H1 (cell line): ENCODE data around the gene UBE2D3. TPM values are rescaled to one million over a fixed set of nuclear protein-coding genes. Genes with fewer than 3 reads are reported as not detected.

Experiments used
- CTCF ChIA-PET: fragments of 300-600 bp; sonication (Branson Sonifier 250); formaldehyde crosslinking; loops from one replicate; lab custom pipeline; 2021; ENCODE audit not compliant: partially characterized antibody; lab: Charles Lee
- POLR2A ChIA-PET: fragments of 300-600 bp; sonication (Branson Sonifier 250); formaldehyde crosslinking; loops from one replicate; lab custom pipeline; 2021; ENCODE audit warnings: inconsistent platforms; ENCODE audit not compliant: partially characterized antibody; lab: Charles Lee
- DNase-seq, 2 experiments: peaks; one replicate each; pipeline versions ENCODE4 v3.0.0 to v3.0.0-alpha.2; 2010 to 2022; ENCODE audit warnings: low spot score in 2 of 2, low read depth in 1 of 2, mixed read lengths in 1 of 2
- FAIRE-seq: peaks from 2 replicates; lab custom pipeline; 2011; peaks lifted over from hg19 to GRCh38; lab: Jason Lieb, UNC
- H2AFZ ChIP-seq: 2 replicates; pipeline ENCODE4 v1.8.1; 2012; ENCODE audit warnings: low read length, inconsistent platforms
- H2AK5ac ChIP-seq: 2 replicates; pipeline ENCODE4 v1.6.1; 2013; ENCODE audit warnings: low read depth, low read length
- H2BK120ac ChIP-seq: replicated peaks from 2 replicates; pipeline ENCODE3; 2013; ENCODE audit warnings: low read depth, low read length, inconsistent platforms
- H2BK12ac ChIP-seq: 2 replicates; pipeline ENCODE4 v1.6.1; 2013; ENCODE audit warnings: low read depth, low read length
- H2BK15ac ChIP-seq: 2 replicates; pipeline ENCODE4 v1.6.1; 2013; ENCODE audit warnings: low read length
- H2BK20ac ChIP-seq: 2 replicates; pipeline ENCODE4 v1.6.1; 2013; ENCODE audit warnings: low read length
- H2BK5ac ChIP-seq: 2 replicates; pipeline ENCODE4 v1.6.1; 2013; ENCODE audit warnings: low read depth, low read length
- H3K14ac ChIP-seq: 2 replicates; pipeline ENCODE4 v1.6.1; 2013; ENCODE audit warnings: inconsistent platforms; ENCODE audit not compliant: insufficient read length
- H3K18ac ChIP-seq: 2 replicates; pipeline ENCODE4 v1.6.1; 2013; ENCODE audit warnings: low read length; ENCODE audit errors: extremely low read depth
- H3K23ac ChIP-seq: 2 replicates; pipeline ENCODE4 v1.6.1; 2013; ENCODE audit warnings: inconsistent platforms; ENCODE audit not compliant: insufficient read length
- H3K23me2 ChIP-seq: 2 replicates; pipeline ENCODE4 v1.6.1; 2013; ENCODE audit warnings: low read depth, low read length
- H3K27ac ChIP-seq: 2 replicates; pipeline ENCODE4 v1.6.1; 2011; ENCODE audit warnings: low read depth, low read length, inconsistent platforms
- H3K27me3 ChIP-seq, 4 experiments: replicated peaks in 1 of 4; 1 replicate in 1 of 4; 2 replicates in 3 of 4; pipeline versions ENCODE4 v1.6.1 to v1.8.1; 2011 to 2013; ENCODE audit warnings: low read length in 3 of 4, mild to moderate bottlenecking in 3 of 4, inconsistent platforms in 2 of 4, mixed read lengths in 2 of 4, moderate library complexity in 1 of 4; ENCODE audit not compliant: control insufficient read depth in 3 of 4, insufficient read depth in 3 of 4; ENCODE audit errors: extremely low read depth in 1 of 4
- H3K36me3 ChIP-seq, 4 experiments: 2 replicates each; pipeline versions ENCODE4 v1.6.1 to v1.8.1; 2011 to 2013; ENCODE audit warnings: mild to moderate bottlenecking in 4 of 4, low read length in 3 of 4, moderate library complexity in 2 of 4, control low read depth in 1 of 4, inconsistent platforms in 1 of 4; ENCODE audit not compliant: insufficient read depth in 4 of 4, control insufficient read depth in 2 of 4
- H3K4ac ChIP-seq: replicated peaks from 2 replicates; pipeline ENCODE3; 2013; ENCODE audit warnings: low read length, low read depth, mixed read lengths, inconsistent platforms; ENCODE audit not compliant: insufficient read length
- H3K4me1 ChIP-seq, 4 experiments: replicated peaks in 1 of 4; 1 replicate in 1 of 4; 2 replicates in 3 of 4; pipeline versions ENCODE4 v1.6.1 to v1.8.1; 2011 to 2013; ENCODE audit warnings: low read length in 3 of 4, inconsistent platforms in 2 of 4, mixed read lengths in 1 of 4; ENCODE audit not compliant: insufficient read depth in 4 of 4, control insufficient read depth in 3 of 4
- H3K4me2 ChIP-seq, 2 experiments: 2 replicates each; pipeline versions ENCODE4 v1.6.1 to v1.8.1; 2011 to 2013; ENCODE audit warnings: low read depth in 2 of 2, low read length in 2 of 2, control low read depth in 1 of 2, inconsistent platforms in 1 of 2, mild to moderate bottlenecking in 1 of 2; ENCODE audit not compliant: insufficient read depth in 1 of 2
- H3K4me3 ChIP-seq, 4 experiments: fragments of 200-600, 300-600 bp in 1 of 4; sonication (generic), shearing (Covaris generic), sonication (Bioruptor Twin) in 1 of 4; 2 replicates each; pipeline versions ENCODE4 v1.5.1 to v1.8.1; 2011 to 2016; ENCODE audit warnings: low read length in 4 of 4, low read depth in 3 of 4, control low read depth in 2 of 4, inconsistent platforms in 2 of 4, mild to moderate bottlenecking in 2 of 4, mixed read lengths in 1 of 4, moderate library complexity in 1 of 4; ENCODE audit not compliant: insufficient read depth in 2 of 4; ENCODE audit errors: extremely low read depth in 1 of 4
- H3K56ac ChIP-seq: replicated peaks from 2 replicates; pipeline ENCODE3; 2013; ENCODE audit warnings: low read depth, mild to moderate bottlenecking, mixed read lengths, low read length, inconsistent platforms; ENCODE audit not compliant: insufficient read length
- H3K79me1 ChIP-seq: 2 replicates; pipeline ENCODE4 v1.6.1; 2013; ENCODE audit warnings: low read depth, low read length, control low read depth
- H3K79me2 ChIP-seq, 2 experiments: 2 replicates each; pipeline versions ENCODE4 v1.6.1 to v1.8.1; 2012 to 2013; ENCODE audit warnings: low read length in 2 of 2, mild to moderate bottlenecking in 2 of 2, inconsistent platforms in 1 of 2; ENCODE audit not compliant: insufficient read depth in 2 of 2, control insufficient read depth in 1 of 2
- H3K9ac ChIP-seq, 4 experiments: replicated peaks in 1 of 4; 1 replicate in 1 of 4; 2 replicates in 3 of 4; pipeline versions ENCODE4 v1.6.1 to v1.8.1; 2011 to 2013; ENCODE audit warnings: low read depth in 3 of 4, low read length in 3 of 4, control low read depth in 2 of 4, mild to moderate bottlenecking in 2 of 4, moderate library complexity in 2 of 4, inconsistent platforms in 1 of 4; ENCODE audit errors: extremely low read depth in 1 of 4
- H3K9me3 ChIP-seq, 2 experiments: 2 replicates each; pipeline versions ENCODE4 v1.6.1 to v1.8.1; 2012 to 2013; ENCODE audit warnings: mild to moderate bottlenecking in 2 of 2, moderate library complexity in 2 of 2, control low read depth in 1 of 2, inconsistent platforms in 1 of 2, low read depth in 1 of 2, low read length in 1 of 2, mixed read lengths in 1 of 2; ENCODE audit not compliant: insufficient read depth in 2 of 2
- H4K20me1 ChIP-seq, 2 experiments: replicated peaks in 1 of 2; 2 replicates each; pipeline versions ENCODE3 to v1.8.1; 2011 to 2013; ENCODE audit warnings: inconsistent platforms in 2 of 2, low read length in 2 of 2, mild to moderate bottlenecking in 1 of 2; ENCODE audit not compliant: insufficient read depth in 2 of 2, control insufficient read depth in 1 of 2
- H4K5ac ChIP-seq: 2 replicates; pipeline ENCODE4 v1.6.1; 2013; ENCODE audit warnings: low read length, low read depth, mixed read lengths, inconsistent platforms; ENCODE audit not compliant: insufficient read length
- H4K8ac ChIP-seq: 2 replicates; pipeline ENCODE4 v1.8.0; 2013; ENCODE audit warnings: mild to moderate bottlenecking, moderate library complexity, low read length, inconsistent platforms; ENCODE audit not compliant: insufficient read depth; ENCODE audit errors: extremely low read depth
- H4K91ac ChIP-seq: replicated peaks from 2 replicates; pipeline ENCODE3; 2013; ENCODE audit warnings: low read length, mixed read lengths, inconsistent platforms; ENCODE audit not compliant: insufficient read length
- HDAC2 ChIP-seq, 2 experiments: fragments of 300-600 bp in 1 of 2; sonication (generic) in 1 of 2; IDR thresholded peaks; 2 replicates each; pipeline ENCODE4 v1.6.1; 2011 to 2012; ENCODE audit warnings: low read depth in 2 of 2, low read length in 2 of 2, mild to moderate bottlenecking in 2 of 2, moderate library complexity in 2 of 2, borderline replicate concordance in 1 of 2, inconsistent platforms in 1 of 2
- RXRA ChIP-seq: IDR thresholded peaks from 2 replicates; pipeline ENCODE4 v1.6.1; 2011; ENCODE audit warnings: low read depth, mild to moderate bottlenecking, low read length, moderate library complexity; ENCODE audit not compliant: insufficient read depth
- WGBS, 2 experiments: shearing (Covaris generic) in 1 of 2; methylation state at CpG; one replicate each; pipeline versions ENCODE4 v1.1.6 to v1.1.7; 2013 to 2015; ENCODE audit warnings: low lambda C conversion rate in 2 of 2, mixed read lengths in 2 of 2, inconsistent platforms in 1 of 2, low coverage in 1 of 2, missing lambda C conversion rate in 1 of 2; ENCODE audit not compliant: insufficient replicate concordance in 2 of 2, insufficient coverage in 1 of 2, insufficient read length in 1 of 2; ENCODE audit errors: extremely low coverage in 1 of 2, missing lambda C conversion rate in 1 of 2; 5-methylcytosine and 5-hydroxymethylcytosine counted together
- polyA plus RNA-seq, 7 experiments: library from polyadenylated mRNA; depleted of rRNA in 3 of 7; stranded (reverse) in 5 of 7; unstranded in 2 of 7; fragments of >200 nt in 5 of 7; fragments of 200-250 nt in 2 of 7; gene quantifications; 1 replicate in 5 of 7; 2 replicates in 1 of 7; 4 replicates in 1 of 7; pipeline versions ENCODE4 v1.2.1 to v1.2.3, GENCODE V29; 2011 to 2013; ENCODE audit warnings: missing spikeins in 2 of 7, mixed read lengths in 2 of 7
- total RNA-seq: library from RNA; stranded (reverse); fragmentation: NEBNext Ultra II Directional; extraction: Animal tissue kit (Norgen Biotek cat#: 25700); gene quantifications from 2 replicates; pipeline ENCODE4 v1.2.1, GENCODE V29; 2021

The UBE2D3 gene
- total and polyA plus RNA-seq, 2 of the 8 experiments (the other 6 are each of a cell fraction or from before 2014, with no cell fraction given): 396 to 544 TPM

DNA sequence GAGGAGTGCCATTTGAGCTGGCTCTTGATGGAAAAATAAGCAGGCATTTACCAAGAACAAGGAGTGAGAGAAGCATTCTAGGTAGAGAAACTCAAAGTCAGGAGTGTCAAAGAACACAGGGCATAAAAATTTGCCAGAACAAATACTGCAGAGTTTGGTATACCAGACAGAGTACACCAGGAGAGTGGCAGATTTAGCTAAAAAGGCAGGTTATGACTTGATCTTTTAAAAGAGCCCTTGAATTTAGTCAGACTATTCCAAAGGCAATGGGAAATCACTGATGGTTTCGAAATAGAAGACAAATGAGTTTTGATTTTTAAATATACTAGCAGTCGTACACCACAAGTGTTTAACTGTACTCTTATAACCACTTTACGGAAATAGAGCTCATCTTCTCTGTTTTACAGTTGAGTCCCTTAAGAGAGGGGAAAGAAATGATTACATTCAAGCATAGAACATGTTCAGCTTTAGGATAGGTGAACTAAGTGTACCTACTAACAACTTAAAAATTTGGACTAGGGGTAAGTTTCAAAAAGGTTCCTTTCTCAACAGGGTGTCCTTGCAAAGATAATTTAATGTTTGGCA lies 10.2 kb downstream of the UBE2D3 start:
- Histone ChIP-seq H2AK5ac (no peak overlapping the region), H3K14ac (no peak overlapping the region), H2BK120ac (no peak overlapping the region), H3K23me2 (no peaks in the 10 kb centered on the region), H4K8ac (no peak overlapping the region), H3K4me1 (peaks cover 0 to 14% (median 5%) of the 10 kb centered on the region in 4 experiments; a peak in 4 of 7 replicates), H2BK20ac (no peak overlapping the region), H2BK12ac (no peak overlapping the region), H3K79me2 (peaks cover 74 to 100% of the 10 kb centered on the region in 2 experiments), H4K20me1 (peaks cover 28 to 49% of the 10 kb centered on the region in 2 experiments), H3K18ac (no peak overlapping the region), H2AFZ (no peak overlapping the region), H3K36me3 (peaks cover 0 to 13% (median 0%) of the 10 kb centered on the region in 4 experiments; a peak in 3 of 8 replicates), H4K5ac (no peak overlapping the region), H3K4me3 (no peak overlapping the region), H2BK15ac (no peak overlapping the region), H2BK5ac (no peak overlapping the region), H3K27ac (no peak overlapping the region), H3K27me3 (no peaks in the 10 kb centered on the region), H3K9me3 (no peaks in the 10 kb centered on the region), H3K23ac (no peak overlapping the region), H3K4me2 (no peak overlapping the region), H3K4ac (no peak overlapping the region), H3K79me1 (no peaks in the 10 kb centered on the region), H3K9ac (no peak overlapping the region), H3K56ac (no peak overlapping the region), H4K91ac (no peak overlapping the region)
- DNase-seq: no peak
- POLR2A ChIA-PET: interaction anchor here (0.7 to 11.9 kb wide), 6 partner anchors 8 to 282 kb away, joined by 3 to 162 read pairs (median 4); partner anchors contain the start of genes BDH2, CISD2 and UBE2D3
- no peak for FAIRE-seq
- TF ChIP-seq HDAC2 (IDR thresholded peaks at IDR 0.05; ENCODE audit: borderline replicate concordance in 1 of 2, low read depth in 2 of 2, low read length in 2 of 2) (no peak), RXRA (no peak)
- CTCF ChIA-PET: interaction anchor here (0.9 to 1.4 kb wide), 5 partner anchors 10 to 87 kb away, joined by 3 to 5 read pairs (median 3); partner anchors contain the start of gene UBE2D3
- 95% methylated on average over 3 of the region's 3 CpGs; no CpG with 5 or more reads in 1 of the 2 experiments for WGBS, 2 experiments
